ENCODE results near the gene BCAS3.

GRCh38 chr17:61325382-61326073 is 647.9 kb downstream of the BCAS3 start:
- TF ChIP-seq POLR2A (IDR thresholded peaks at IDR 0.05; ENCODE audit: low read depth, low read length) = no peak
- TF ChIP-seq TAF1 (IDR thresholded peaks at IDR 0.05; ENCODE audit: borderline replicate concordance, low read depth, low read length) = no peak
- no peak for TF ChIP-seq POLR2AphosphoS5 (IDR thresholded peaks at IDR 0.05; ENCODE audit: low read depth, low read length)
